ENCODE data around the gene SLC2A6. TPM values are rescaled to one million over a fixed set of nuclear protein-coding genes. Genes with fewer than 3 reads are reported as not detected.

SLC2A6 gene
- total RNA-seq, 4 donors from 2014 or later, result 0.41 to 2.4 (median 1.4) TPM

DNA sequence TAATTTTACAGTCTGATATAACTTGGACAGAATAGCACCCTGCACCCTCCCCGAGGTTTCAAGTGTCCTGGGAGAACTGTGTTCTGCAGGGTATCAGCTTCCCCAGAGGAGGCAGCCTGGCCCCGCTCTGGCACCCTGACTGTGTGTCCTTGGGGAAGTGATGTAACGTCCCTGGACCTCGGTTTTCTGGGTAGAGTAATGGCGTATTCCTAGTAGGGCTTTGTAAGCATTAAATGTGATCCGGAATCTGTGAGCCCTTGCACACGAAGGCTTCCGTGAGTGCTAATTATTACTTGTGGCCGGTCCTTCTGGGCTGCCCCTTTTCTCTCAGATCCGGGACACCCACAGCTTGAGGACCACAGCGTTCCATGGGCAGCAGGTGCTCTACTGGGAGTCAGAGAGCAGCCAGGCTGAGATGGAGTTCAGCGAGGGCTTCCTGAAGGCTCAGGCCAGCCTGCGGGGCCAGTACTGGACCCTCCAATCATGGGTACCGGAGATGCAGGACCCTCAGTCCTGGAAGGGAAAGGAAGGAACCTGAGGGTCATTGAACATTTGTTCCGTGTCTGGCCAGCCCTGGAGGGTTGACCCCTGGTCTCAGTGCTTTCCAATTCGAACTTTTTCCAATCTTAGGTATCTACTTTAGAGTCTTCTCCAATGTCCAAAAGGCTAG lies 20.1 kb downstream of the SLC2A6 start:
- Histone ChIP-seq H3K4me3 (peak overlapping the region; percentile 75 to 97 (median 79)), H3K9me3 (no peaks in the 10 kb centered on the region), H3K36me3 (no peaks in the 10 kb centered on the region), H3K27ac (peak overlapping the region; percentile 91 to 99 (median 92)), H3K27me3 (no peaks in the 10 kb centered on the region), H3K4me1 (peaks cover 7 to 19% of the 10 kb centered on the region in 2 donors)
- DNase-seq, result peak; percentile 28 to 41
- ATAC-seq, result no peak
- intact Hi-C loops (cut with DNase I; ENCODE audit: low total_unique reads), result no loop called here
- no peak for TF ChIP-seq POLR2A (IDR thresholded peaks at IDR 0.05)
- TF ChIP-seq, protein P1, sequence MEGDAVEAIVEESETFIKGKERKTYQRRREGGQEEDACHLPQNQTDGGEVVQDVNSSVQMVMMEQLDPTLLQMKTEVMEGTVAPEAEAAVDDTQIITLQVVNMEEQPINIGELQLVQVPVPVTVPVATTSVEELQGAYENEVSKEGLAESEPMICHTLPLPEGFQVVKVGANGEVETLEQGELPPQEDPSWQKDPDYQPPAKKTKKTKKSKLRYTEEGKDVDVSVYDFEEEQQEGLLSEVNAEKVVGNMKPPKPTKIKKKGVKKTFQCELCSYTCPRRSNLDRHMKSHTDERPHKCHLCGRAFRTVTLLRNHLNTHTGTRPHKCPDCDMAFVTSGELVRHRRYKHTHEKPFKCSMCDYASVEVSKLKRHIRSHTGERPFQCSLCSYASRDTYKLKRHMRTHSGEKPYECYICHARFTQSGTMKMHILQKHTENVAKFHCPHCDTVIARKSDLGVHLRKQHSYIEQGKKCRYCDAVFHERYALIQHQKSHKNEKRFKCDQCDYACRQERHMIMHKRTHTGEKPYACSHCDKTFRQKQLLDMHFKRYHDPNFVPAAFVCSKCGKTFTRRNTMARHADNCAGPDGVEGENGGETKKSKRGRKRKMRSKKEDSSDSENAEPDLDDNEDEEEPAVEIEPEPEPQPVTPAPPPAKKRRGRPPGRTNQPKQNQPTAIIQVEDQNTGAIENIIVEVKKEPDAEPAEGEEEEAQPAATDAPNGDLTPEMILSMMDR (IDR thresholded peaks at IDR 0.05 in 4 of 5, conservative IDR thresholded peaks at IDR 0.05 in 1 of 5), result no peak
- in situ Hi-C loops (cut with MboI; ENCODE audit: low sequenced_read_pairs in 4 of 4), result no loop called here

DNA sequence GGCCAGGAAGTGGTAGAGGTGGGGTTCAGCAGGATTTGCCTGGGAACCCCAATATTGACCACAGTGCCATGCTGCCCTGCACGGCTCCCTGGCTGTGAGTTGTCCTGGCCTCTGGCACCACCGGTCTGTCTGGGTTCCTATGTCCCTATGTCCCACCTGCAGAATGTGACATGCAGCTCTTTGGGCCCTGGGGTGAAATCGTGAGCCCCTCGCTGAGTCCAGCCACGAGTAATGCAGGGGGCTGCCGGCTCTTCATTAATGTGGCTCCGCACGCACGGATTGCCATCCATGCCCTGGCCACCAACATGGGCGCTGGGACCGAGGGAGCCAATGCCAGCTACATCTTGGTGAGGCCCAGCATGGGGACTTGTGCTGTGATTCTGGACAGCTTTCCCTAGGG lies 21.2 kb downstream of the SLC2A6 start:
- ATAC-seq (no peak), DNase-seq (no peak)
- TF ChIP-seq, protein P1 (IDR thresholded peaks at IDR 0.05 in 4 of 5, conservative IDR thresholded peaks at IDR 0.05 in 1 of 5), result no peak
- TF ChIP-seq POLR2A (IDR thresholded peaks at IDR 0.05), result no peak
- Histone ChIP-seq H3K27ac (no peak overlapping the region), H3K27me3 (no peaks in the 10 kb centered on the region), H3K9me3 (no peaks in the 10 kb centered on the region), H3K36me3 (no peaks in the 10 kb centered on the region), H3K4me3 (no peak overlapping the region), H3K4me1 (peaks cover 7 to 19% of the 10 kb centered on the region in 2 donors)
- intact Hi-C loops (cut with DNase I; ENCODE audit: low total_unique reads), result no loop called here
- in situ Hi-C loops (cut with MboI; ENCODE audit: low sequenced_read_pairs in 4 of 4), result no loop called here

DNA sequence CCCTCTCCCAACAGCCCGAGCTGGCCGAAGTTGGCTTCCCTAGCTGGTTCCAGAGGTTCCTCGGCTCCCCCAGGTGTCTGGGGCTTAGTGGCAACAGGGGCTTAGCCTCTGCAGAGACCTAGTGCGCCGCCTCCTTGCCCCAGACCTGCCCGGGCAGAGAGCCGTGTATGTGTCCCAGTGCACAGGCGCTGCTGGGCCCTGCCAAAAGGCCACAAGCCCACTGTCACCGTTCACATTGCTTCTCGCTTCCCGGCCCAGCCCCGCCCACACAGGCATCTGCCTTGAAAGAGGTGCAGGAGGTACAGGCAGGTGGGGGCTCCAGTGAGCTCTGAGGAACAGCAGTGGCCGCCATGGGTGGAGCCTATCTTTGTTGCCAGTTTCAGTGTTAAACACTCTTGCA lies 21.7 kb downstream of the SLC2A6 start:
- intact Hi-C loops (cut with DNase I; ENCODE audit: low total_unique reads), result no loop called here
- Histone ChIP-seq H3K27me3 (no peaks in the 10 kb centered on the region), H3K4me3 (no peak overlapping the region), H3K9me3 (no peaks in the 10 kb centered on the region), H3K27ac (no peak overlapping the region), H3K36me3 (no peaks in the 10 kb centered on the region), H3K4me1 (peaks cover 7 to 19% of the 10 kb centered on the region in 2 donors)
- no peak for TF ChIP-seq POLR2A (IDR thresholded peaks at IDR 0.05)
- TF ChIP-seq, protein P1 (IDR thresholded peaks at IDR 0.05 in 4 of 5, conservative IDR thresholded peaks at IDR 0.05 in 1 of 5), result no peak
- ATAC-seq (no peak), DNase-seq (no peak)
- in situ Hi-C loops (cut with MboI; ENCODE audit: low sequenced_read_pairs in 4 of 4), result no loop called here

DNA sequence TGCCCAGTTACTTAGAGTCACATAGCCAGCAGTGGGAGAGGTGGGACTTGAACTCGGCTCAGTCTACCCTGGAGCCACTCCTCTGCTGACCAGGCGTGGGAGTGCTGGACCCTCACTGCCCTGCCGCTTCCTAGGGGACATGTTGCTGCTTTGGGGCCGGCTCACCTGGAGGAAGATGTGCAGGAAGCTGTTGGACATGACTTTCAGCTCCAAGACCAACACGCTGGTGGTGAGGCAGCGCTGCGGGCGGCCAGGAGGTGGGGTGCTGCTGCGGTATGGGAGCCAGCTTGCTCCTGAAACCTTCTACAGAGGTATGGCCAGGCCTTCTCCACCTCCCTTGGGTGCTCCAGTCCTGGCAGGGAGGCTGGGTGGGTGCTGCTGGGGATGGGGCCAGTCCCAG lies 22.5 kb downstream of the SLC2A6 start:
- in situ Hi-C loops (cut with MboI; ENCODE audit: low sequenced_read_pairs in 4 of 4) (no loop called here), intact Hi-C loops (cut with DNase I; ENCODE audit: low total_unique reads) (no loop called here)
- no peak for DNase-seq
- H3K4me3 ChIP-seq, result no peak overlapping the region
- H3K9me3 ChIP-seq, result no peaks in the 10 kb centered on the region
- TF ChIP-seq, protein P1 (IDR thresholded peaks at IDR 0.05 in 4 of 5, conservative IDR thresholded peaks at IDR 0.05 in 1 of 5), result no peak
- no peak for TF ChIP-seq POLR2A (IDR thresholded peaks at IDR 0.05)
- H3K4me1 ChIP-seq, result peaks cover 7 to 19% of the 10 kb centered on the region in 2 donors
- H3K27ac ChIP-seq, result no peak overlapping the region
- no peak for ATAC-seq
- H3K36me3 ChIP-seq, result no peaks in the 10 kb centered on the region
- H3K27me3 ChIP-seq, result no peaks in the 10 kb centered on the region

DNA sequence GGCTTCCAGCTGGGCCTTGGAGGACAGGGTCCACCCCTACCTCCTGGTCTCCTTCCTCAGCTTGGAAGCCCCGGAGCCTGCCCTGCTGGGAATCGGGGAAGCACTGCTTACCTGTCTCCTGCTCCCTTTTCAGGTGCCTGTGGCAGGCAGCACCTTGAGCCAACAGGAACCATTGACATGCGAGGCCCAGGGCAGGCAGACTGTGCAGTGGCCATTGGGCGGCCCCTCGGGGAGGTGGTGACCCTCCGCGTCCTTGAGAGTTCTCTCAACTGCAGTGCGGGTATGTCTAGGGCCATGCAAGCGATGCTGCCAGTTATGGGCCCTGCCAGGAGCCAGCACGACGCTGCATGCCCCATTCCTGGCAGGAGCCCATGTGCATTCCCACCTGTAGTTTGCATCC lies 23.0 kb downstream of the SLC2A6 start:
- no peak overlapping the region for H3K4me3 ChIP-seq
- no peaks in the 10 kb centered on the region for H3K9me3 ChIP-seq
- intact Hi-C loops (cut with DNase I; ENCODE audit: low total_unique reads), result no loop called here
- in situ Hi-C loops (cut with MboI; ENCODE audit: low sequenced_read_pairs in 4 of 4), result no loop called here
- ATAC-seq, result no peak
- TF ChIP-seq POLR2A (IDR thresholded peaks at IDR 0.05), result no peak
- TF ChIP-seq, protein P1 (IDR thresholded peaks at IDR 0.05 in 4 of 5, conservative IDR thresholded peaks at IDR 0.05 in 1 of 5), result no peak
- no peak overlapping the region for H3K27ac ChIP-seq
- no peaks in the 10 kb centered on the region for H3K36me3 ChIP-seq
- peaks cover 7 to 18% of the 10 kb centered on the region in 2 donors for H3K4me1 ChIP-seq
- no peak for DNase-seq
- no peaks in the 10 kb centered on the region for H3K27me3 ChIP-seq
